OCI-M2 (cell line): Measurements from ENCODE around the gene PCYT2.
"Not testable (repeated sequence)": the region's sequence is repeated elsewhere in the genome, so short reads cannot be mapped to it uniquely, and the experiment has no call there.

Source experiments
- DNase-seq: peaks from one replicate; lab custom pipeline; 2025; ENCODE audit not compliant: unreplicated experiment; lab: John Stamatoyannopoulos, UW

PCYT2 gene

DNA sequence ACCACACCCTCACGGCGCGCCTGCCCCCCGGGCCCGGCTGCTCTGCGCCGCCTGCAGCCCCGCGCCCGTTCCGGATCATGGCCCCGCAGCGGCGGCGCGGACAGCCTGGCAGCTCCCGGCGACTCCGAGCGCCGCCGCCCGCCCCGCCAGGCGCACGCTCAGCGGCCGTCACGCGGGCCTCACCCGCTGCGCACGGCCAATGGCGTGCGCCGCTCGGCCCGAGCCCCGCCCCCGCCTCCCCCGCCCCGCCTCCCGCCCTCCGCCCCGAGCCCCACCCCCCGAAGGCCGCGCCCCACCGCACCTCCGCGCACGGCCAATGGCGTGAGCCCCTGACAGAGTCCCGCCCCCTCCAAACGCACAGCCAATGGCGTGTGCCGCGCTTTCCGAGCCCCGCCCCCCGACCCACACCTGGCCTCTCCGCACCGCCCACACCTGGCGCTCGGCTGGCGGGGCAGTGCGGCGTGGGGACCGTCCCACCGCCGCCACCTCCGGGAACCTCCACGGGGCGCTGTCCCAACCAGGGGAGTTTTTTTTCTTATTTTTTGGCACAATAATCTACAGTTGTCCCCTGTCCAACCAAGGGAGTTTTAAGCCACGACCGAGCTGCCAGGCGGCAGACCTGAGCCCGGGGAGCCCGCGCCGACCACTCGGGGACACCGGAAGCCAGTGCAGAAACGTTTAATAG, at the start of gene PCYT2:
Gene PCYT2 (minus strand): TSS at position 123 of the 685 bp plus-strand sequence. CDS start 44 bp downstream, at position 79.
- no peak for DNase-seq

DNA sequence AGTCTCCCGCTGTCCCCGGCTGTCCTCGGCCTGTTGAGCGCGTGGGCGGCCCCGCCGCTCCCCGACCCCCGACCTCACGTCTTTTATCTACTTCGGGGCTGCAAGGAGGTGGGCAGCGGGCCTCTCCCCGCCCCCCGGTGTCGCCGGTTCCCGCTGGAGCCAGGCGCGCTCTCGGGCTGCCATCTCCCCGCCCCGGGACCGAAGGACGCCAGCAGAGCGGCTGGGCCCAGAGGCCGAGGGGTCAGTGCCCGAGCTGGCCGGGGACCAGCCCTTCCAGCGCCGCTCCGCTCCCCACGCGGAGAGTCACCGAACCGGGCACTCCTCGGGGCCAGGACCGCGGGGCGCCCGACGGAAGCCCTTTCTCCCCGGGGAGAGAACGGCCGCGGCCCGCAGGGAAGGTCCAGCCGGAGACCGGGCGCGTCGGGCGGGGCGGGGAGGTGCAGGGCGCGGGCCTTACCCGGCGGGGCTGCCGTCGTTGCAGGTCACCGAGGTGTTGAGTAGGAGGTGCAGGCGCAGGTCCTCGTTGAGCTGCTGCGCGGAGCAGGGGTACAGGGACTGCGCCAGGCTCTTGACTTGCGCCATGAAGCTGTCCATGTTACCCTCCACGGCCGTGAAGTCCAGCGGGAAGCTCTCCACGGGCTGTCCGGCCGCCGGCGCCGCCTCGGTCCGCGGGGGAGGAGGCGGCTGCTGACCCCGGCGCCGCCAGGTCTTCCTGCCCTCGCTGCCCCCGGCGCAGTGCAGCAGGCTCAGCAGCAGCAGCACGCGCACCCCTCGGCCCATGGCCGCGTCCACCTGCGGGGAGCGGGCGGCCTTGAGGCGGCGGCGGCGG, 49.1 kb upstream of the PCYT2 start:
- DNase-seq, result no peak

DNA sequence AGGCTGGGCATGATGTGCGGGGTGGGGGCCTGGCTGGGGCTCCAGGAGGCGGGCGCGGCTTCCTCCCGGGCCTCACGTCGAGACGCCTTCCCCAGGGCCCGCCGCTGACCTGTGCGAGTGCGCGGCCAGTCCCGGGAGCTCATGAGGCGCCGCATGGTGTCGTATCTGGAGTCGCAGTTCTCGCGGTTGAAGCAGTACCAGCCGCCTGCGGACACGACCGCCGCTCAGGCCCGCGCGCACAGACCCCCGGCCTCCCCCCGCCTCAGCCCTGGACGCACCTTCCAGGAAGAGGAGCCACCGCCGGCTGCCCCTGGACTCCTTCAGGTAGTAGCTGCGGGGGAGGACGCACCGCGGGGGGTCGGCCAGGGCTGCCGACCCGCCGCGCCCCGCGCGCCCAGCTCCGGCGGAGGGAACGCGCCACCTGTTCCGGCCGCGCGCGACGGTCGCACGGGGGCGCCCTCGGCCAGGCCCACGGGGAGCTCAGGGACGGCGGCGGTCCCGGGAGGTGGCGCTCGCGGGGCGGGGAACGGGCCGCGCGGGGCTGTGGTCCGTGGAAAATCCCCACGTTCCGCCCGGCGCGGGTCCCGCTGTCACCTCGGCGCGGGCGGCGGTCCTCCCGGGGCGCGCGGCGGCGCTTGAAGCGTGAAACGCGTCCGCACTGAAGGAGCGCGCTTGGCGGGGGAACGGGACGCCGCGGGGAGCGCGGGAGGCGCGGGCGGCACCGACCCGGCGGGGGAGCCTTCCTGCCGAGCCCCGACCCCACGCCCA, 48.3 kb upstream of the PCYT2 start:
- DNase-seq, result no peak

DNA sequence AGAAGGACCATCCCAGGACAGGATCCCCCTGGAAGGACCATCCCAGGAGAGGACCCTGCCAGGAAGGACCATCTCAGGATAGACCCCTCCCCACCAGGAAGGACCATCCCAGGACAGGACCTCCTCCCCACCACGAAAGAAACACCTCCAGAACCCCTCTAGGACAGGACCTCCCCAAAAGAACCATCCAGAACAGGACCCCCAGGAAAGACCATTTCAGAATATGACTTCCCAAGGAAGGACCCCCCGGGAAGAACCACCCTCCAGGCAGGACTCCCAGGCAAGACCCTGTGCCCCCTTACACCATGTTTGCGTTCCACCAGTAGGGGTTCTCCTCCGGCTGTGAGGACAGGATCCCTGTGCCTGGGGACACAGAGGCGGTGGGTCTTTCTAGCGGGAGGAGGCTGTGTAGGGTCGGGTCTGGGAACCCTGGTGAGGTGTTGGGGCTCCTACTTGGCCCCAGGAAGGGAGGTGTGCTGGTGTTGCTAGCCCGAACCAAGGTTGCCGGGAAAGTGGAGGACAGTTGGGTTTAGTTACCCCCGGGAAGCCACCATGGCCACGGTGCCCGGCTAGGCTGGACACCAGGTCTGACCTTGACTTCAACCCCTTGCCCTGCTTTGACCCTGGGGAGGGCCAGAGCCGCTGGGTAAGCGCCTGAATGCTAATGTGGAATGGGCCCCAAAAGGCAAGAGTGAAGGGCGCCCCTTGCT, 47.6 kb upstream of the PCYT2 start:
- no peak for DNase-seq

DNA sequence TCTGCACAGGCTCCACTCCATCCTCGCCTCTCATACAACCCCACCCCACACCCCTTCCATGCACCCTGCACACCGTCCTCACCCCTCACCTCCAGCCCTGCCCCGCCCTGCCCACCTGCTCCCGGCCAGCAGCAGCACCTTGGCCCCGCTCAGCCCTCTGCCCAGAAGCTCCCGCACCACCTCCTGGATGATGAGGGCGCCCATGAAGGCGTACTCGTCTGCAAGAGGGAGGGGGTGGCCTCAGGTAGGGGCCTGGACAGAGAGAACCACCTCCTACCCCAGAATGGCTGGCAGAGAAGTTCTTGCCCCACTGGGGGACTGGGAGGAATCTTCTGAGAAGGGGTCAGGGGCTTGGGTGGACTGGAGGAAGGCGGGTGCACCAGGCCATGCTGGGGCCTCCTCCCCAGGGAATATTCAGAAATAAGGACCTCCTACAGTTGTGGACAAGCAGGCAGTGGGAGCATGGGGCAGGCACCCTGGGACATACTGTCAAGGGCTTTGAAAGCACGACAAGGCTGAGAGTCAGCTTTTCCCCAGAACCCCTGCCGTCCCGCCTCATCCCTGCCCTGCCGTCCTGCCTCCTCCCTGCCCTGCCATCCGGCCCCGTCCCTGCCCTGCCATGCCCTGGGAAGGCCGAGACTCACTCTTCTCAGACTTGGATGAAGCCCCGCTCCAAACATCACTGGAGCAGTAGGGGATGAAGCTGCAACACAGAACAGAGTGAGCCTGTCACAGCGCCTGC, 46.7 kb upstream of the PCYT2 start:
- no peak for DNase-seq

DNA sequence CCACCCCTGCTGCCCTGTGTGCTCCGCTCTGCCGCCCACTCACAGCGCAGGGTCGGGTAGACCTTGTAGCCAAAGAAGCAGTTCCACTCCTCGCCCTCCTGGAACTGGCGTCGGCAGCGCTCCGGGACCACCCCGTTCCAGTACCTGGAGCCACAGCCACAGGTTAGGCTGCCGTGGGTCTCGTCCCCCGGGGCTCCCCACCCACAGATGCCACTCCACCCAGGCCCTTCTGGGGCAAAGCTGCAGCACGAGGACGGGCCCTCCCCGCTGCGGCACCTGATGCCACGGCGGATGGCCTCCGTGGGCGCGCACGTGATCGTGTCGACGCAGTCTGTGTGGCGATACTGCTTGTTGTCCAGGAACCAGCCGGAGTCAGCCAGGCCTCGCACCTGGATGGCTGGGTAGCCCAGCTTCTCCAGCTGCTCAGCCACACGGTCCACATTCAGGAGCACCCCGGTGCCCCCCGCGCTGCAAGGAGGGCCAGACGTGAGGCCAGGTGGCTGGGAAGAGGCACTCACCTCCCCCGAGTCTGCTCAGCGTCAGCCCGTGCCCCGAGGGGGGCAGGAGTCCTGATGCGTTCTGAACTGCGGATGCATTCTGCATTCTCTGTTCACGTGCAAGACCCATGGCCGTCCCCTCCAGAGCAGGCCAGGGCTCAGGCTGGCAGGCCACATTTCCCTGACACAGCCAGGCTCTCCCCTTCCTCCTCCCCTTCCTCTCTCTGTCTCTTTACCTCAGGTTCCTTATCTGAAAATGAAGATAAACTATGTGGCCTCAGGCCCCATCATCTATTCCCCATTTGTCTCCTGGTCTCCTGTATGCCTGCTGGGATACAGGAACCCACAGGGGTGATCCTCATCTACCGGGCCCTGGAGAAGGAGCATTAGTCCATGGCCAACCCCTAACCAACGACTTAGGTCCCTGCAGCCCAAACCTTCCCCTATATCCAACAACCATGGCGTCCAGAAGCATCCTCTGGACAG, 45.7 kb upstream of the PCYT2 start:
- no peak for DNase-seq

DNA sequence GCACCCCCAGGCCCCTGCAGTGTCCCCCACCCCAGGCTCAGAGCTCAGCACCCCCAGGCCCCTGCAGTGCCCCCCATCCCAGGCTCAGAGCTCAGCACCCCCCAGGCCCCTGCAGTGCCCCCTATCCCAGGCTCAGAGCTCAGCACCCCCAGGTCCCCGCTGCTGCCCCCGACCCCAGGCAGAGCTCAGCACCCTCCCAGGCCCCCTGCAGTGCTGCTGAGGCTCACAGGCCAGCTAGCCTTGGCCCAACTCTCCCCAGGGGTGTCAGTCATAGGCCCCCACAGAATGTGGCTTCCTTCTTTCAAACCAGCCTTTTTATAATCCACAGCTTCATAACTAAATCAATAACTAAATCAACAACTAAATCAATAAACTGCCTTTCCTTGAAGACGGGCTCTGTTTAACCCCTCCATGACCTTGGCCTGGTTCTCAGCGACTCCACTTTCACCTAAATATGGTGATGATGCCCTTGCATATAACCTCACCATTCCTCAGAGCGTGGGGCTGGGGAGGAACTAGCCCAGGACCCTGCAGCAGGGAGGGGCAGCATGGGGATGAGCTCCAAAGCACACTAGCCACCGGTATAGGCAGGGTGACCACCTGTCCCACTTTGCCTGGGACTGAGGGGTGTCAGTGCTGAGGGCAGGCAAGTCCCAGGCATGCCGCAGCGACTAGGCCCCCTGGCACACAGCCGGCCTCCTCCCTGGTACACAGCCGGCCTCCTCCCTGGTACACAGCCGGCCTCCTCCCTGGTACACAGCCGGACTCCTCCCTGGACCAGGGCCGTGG, 44.8 kb upstream of the PCYT2 start:
- no peak for DNase-seq

DNA sequence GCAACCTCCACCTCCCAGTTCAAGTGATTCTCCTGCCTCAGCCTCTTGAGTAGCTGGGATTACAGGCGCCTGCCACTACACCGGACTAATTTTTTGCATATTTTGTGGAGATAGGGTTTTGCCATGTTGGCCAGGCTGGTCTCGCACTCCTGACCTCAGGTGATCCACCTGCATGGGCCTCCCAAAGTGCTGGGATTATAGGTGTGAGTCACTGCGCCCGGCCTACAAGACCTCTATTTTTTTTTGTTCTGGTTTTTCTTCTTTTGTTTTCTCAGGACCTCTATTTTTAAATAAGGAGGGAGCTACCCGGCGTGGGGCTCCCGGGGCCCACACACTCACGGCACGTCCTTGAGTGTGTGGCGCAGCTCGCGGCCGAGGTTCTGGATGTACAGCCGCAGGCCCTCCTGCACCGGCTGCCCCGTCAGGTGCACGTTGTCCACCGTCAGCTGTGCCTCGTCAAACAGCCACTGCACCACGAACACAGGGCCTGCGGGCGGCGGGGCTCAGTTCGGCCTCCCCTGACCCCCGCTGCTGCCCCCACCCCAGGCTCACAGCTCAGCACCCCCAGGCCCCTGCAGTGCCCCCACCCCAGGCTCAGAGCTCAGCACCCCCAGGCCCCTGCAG, 44.0 kb upstream of the PCYT2 start:
- no peak for DNase-seq

DNA sequence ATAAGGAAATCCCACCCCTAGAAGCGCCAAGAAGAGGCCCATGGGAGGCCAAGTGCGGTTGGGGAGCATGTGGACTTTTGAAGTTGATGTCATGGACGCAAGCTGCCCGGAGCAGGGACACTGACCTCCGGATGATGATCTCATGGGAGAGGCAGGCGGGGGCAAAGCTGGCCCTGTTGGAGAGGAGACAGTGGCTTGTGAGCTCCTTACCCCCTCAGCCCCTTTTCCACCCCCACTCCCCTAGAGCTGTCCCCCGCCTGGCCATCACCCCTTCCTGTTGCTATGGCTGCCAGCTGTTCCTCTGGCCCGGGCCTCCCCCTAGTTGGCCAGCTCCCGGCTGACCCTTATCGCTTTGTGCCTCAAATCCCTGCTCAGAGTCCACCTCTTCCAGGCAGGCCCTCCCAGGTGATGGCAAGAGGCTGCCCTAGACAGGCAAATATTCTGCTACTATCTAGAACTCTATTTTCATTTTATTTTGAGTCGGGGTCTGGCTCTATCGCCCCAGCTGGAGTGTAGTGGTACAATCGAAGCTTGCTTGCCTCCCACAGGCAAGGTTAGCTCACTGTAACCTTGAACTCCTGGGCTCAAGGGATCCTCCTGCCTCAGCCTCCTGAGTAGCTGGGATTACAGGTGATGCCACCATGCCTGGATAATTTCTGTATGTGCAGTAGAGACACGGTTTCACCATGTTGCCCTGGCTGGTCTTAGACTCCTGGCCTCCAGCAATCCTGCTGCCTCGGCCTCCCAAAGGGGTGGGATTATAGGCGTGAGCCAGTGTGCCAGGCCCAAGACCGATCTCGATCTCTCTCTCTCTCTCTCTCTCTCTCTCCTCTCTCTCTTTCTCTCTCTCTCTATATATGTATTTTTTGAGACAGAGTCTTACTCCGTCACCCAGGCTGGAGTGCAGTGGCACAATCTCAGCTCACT, 43.2 kb upstream of the PCYT2 start:
- no peak for DNase-seq

DNA sequence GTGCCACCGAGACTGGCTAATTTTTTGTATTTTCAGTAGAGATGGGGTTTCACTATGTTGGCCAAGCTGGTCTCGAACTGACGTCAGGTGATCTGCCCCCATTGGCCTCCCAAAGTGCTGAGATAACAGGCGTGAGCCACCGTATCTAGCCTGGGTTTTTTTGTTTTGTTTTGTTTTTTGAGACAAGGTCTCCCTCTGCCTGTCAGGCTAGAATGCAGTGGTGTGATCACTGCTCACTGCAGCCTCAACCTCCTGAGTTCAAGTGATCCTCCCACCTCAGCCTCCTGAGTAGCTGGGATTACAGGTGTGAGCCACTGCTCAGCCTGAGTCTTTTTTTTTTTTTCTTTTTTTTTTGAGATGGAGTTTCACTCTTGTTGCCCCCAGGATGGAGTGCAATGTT, 42.2 kb upstream of the PCYT2 start:
- not testable (repeated sequence) for DNase-seq

DNA sequence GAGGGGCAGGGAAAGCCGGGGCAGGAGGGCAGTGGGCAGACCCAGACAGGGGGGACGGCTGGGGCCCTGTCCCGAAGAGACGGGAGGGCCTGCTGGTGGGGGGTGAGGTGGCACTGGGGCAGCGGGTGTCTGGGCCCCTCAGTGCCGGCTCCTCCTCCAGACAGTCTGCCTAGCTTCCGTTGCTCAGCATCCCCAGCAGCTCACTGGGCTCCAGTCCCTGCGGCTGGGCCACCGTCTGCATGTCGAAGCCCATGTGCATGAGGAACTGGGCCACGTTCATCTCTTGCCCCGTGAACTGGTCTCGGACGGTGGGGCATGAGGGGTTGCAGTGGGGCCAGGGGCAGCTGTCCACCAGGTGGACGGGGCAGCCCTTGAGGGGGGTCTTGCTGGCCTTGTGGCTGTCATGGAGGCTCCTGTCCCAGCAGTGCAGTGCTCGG, 41.6 kb upstream of the PCYT2 start:
- DNase-seq, result no peak

DNA sequence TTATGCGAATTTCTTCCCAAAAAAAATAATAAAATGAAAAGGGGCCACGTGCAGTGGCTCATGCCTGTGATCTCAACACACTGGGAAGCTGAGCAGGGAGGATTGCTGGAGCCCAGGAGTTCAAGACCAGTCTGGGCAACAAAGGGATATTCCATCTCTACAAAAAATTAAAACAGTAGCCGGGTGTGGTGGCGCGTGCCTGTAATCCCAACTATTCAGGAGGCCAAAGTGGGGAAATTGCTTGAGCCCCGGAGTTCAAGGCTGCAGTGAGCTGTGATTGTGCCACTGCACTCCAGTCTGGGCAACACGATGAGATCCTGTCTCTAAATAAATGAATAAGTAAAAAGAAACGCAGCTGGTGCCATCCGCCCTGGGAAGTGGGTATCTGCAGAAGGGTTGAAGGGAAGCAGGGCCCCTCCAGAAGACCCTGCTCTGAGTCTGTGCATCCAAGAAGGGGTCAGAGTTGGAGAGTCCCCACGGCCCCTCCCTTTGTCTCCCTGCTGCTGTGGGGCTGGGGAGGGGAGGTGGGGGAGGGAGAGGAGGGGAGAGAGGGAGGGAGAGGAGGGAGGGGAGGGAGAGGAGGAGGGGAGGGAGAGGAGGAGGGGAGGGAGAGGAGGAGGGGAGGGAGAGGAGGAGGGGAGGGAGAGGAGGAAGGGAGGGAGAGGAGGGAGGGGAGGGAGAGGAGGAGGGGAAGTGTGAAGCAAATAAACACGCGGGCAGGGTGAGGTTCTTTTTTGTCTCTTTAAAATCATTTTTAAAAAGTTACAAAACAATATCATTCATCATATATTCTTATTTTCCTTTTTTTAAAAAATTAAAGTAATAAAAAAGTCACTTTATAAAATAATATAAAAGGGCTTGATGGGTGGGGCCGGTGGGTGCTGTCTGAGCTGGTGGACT, 40.8 kb upstream of the PCYT2 start:
- no peak for DNase-seq

DNA sequence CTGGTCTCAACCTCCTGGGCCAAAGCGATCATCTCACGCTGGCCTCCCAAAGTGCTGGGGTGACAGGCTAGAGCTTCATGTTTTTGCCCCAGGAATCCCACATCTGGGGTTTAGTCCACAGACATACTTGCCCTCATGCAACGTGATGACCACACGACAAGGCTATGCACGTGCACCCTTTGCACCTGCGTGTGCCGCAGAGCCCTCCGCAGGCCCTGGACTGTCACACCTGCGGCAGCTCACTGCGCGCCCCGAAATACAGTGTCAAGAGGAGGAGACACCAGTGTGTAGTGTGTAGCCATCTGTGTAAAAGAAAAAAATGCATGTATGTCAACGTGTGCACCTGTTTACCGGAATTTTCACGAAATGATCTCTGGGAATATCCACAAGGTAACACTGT, 39.3 kb upstream of the PCYT2 start:
- no peak for DNase-seq

DNA sequence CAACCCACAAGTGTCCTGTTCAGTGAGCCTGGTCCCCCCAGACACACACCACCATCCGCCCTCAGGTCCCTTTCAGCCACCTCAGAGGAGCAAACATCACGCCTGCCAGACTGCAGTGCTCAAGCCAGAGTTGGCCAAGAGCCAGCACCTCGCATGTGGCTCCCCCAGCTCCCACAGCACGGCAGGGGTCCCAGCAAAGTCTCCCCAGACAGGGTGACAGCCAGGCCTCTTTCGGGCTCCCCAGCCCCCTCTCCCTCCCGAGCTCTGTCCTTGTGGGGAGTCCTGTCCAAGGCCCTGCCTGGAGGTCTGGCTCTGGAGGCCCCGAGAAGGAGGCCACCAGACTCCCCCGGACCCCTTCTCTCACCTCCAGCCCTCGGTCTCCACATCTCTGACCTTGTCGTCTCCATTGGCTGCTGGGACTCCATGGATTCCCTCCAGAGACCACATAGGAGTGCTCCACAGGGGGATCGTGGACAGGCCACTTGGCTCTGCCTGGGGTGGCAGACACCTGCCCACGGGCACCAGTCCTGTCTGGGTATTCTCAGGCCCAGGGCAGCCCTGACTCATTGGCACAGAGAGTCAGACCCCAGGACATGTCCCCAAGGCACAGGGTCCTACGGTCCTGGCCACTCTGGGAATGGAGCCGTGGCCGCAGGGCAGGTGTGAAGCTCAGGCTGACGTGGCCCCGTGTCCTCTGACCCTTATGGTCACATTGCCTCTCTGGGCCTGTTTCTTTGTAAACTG, 37.6 kb upstream of the PCYT2 start:
- no peak for DNase-seq

DNA sequence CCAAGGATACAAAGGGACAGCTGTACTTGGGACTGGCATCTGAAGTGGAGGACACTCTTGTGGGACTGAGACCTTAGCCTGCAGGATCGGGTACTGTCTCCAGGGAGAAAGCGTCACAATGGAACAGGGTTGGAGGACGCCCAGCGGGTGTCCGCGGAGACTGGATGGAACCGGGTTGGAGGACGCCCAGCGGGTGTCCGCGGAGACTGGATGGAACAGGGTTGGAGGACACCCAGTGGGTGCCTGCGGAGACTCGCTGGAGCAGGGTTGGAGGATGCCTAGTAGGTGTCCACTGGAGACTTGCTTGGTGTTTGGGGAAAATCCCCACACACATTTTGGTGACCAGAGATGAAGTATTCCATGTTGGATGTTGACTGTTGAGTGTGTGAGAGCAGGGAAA, 36.0 kb upstream of the PCYT2 start, which contains the start of gene MYADML2:
Gene MYADML2 (minus strand): TSS at position 45 of the 400 bp plus-strand sequence. CDS start 5,492 bp downstream, outside the sequence.
- no peak for DNase-seq
